GM21390 (cell line): Measurements from ENCODE around the gene CHRNA7.
"Not testable (repeated sequence)": the region's sequence is repeated elsewhere in the genome, so short reads cannot be mapped to it uniquely, and the experiment has no call there.

ENCODE experiments used
- ATAC-seq: cut with Tn5 transposase; IDR thresholded peaks from one replicate; pipeline ENCODE4 v1.9.1; 2021; ENCODE audit not compliant: unreplicated experiment

Gene CHRNA7

DNA sequence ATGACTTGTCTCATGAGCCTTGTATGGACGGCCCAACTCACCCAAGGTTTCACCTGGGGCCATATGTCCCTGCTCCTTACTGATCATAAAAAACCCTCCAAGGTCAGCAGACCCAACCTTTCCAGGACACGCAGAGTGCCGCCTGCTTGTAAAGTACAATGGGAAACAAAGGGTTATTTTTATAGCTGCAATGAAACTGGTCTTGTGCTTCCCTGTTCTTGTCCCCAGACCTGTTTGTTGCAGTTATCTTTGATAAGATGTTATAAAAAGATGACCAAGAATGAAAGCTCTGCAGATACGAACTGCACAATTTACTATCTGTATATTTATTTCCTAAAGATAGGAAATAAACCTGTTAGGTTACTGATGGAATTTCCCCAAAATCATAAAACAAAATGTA, 136.0 kb downstream of the CHRNA7 start:
- ATAC-seq: not testable (repeated sequence)

DNA sequence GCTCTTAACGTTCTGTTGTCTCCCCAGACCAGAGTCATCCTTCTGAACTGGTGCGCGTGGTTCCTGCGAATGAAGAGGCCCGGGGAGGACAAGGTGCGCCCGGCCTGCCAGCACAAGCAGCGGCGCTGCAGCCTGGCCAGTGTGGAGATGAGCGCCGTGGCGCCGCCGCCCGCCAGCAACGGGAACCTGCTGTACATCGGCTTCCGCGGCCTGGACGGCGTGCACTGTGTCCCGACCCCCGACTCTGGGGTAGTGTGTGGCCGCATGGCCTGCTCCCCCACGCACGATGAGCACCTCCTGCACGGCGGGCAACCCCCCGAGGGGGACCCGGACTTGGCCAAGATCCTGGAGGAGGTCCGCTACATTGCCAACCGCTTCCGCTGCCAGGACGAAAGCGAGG, 137.6 kb downstream of the CHRNA7 start:
- ATAC-seq: not testable (repeated sequence)

DNA sequence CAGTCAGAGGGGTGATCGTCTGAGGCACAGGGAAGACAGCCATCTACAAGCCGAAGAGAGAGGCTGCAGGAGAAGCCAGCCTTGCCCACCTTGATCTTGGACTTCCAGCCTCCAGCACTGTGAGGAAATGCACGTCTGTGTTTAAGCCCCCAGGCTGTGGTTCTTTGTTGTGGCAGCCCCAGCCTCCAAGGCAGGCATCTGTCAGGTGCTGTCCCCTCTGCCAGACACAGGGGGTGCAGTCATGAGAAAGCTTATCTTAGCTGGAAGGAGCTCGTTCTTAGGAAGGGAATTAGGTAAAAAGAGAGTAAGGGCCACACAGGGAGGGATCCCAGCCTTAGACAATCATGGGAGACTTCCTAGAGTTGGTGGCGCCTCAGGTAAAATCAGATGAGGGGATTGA, 150.3 kb downstream of the CHRNA7 start:
- not testable (repeated sequence) for ATAC-seq

DNA sequence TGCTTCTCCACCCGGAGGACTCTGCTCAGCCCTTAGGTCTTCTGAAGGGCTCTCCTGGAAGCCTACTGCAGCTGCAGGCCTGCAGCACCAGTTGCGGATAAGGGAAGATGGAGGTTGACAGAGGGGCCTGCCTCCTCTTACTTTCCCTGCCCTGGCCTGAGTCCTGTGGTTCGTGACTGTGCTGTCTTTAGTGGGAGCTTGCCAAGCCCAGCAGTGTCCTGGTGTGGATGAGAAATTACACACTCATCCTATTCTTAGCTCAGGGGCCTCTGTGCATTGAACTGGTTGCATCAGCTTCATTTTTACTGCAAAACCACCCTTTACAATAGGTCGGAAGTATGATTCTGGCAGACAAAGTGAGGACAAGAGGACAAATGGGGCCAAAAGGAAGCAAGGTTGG, 163.5 kb downstream of the CHRNA7 start:
- ATAC-seq: not testable (repeated sequence)

DNA sequence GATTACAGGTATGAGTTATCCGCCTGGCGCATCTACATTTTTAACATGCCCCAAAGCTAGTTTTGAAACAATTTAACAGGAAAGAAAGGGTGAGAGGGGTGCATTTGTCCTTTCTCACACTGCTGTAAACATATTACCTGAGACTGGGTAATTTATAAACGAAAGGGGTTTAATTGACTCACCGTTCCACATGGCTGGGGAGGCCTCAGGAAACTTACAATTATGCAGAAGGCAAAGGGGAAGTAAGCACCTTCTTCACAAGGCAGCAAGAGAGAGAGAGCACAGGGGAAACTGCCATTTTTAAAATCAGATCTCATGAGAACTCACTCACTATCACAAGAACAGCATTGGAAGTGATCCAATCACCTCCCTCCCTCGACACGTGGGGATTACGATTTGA, 165.9 kb downstream of the CHRNA7 start:
- ATAC-seq: not testable (repeated sequence)

DNA sequence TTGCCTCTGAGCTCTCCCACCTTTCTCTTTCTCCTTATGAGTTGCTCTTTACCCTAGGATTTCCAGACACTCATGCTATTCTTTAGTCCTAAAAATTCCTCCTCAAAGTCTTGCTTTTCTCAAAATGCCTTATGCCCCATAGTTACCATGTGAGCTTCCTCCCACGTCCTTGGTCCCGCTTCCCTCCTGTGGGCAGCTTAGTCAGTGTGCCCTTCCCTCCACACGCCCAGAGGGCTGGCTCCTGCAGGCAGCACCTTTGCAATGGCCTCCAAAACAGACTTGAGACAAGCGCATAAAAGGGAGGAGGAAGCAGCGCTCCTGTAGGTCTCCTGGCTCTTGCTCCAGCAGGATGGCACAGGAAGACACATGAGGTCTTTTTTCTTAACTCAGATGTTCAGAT, 168.6 kb downstream of the CHRNA7 start:
- ATAC-seq: not testable (repeated sequence)

DNA sequence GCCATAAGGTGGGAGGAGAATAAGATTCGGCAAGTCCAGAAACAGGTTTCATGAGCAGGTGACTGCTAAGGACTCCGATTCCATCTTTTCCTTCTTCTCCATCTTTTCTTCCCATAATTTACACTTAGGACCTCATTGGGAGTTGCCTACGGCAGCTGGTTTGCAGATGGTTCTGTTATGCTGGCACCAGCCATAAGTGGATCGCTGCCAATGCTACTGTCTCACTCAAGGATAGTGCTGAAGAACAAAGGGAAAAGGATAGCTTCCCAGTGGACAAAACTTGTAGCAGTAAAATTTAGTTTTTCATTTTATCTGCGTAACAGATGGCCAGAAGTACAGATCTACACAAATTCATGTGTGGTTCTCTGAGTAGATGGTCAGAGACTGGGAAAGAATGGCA, 178.8 kb downstream of the CHRNA7 start:
- not testable (repeated sequence) for ATAC-seq

DNA sequence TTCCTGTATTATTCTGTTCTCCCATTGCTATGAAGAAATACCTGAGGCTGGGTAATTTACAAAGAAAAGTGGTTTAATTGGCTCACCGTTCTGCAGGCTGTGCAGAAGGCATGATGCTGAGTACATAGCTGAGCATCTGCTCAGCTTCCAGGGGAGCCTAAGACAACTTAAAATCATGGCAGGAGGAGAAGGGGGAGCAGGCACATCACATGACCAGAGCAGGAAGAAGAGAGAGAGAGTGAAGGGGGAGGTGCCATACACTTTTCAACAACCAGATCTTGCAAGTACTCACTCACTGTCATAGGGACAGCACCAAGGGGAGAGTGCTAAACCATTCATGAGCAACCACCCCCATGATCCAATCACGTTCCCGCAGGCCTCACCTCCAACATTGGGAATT, 188.4 kb downstream of the CHRNA7 start:
- ATAC-seq: no peak
